IPS-20b (cell line): ENCODE results near the gene LRRC63.

Experiments used
- H3K27ac ChIP-seq: one replicate; pipeline ENCODE4 v1.5.1; 2013; ENCODE audit warnings: low read length
- H3K27me3 ChIP-seq: 2 replicates; pipeline ENCODE4 v1.6.1; 2013; ENCODE audit warnings: mild to moderate bottlenecking, low read length, inconsistent platforms; ENCODE audit not compliant: insufficient read depth
- H3K36me3 ChIP-seq: 2 replicates; pipeline ENCODE4 v1.6.1; 2013; ENCODE audit warnings: low read depth, mild to moderate bottlenecking, inconsistent platforms, low read length, moderate library complexity; ENCODE audit not compliant: insufficient read depth
- H3K4me1 ChIP-seq: 2 replicates; pipeline ENCODE4 v1.6.1; 2013; ENCODE audit warnings: mild to moderate bottlenecking, control low read depth, inconsistent platforms, low read length, moderate library complexity; ENCODE audit not compliant: insufficient read depth
- H3K4me3 ChIP-seq: 2 replicates; pipeline ENCODE4 v1.5.1; 2013; ENCODE audit warnings: mild to moderate bottlenecking, low read length, inconsistent platforms
- H3K9ac ChIP-seq: 2 replicates; pipeline ENCODE4 v1.6.1; 2013; ENCODE audit warnings: low read depth, mild to moderate bottlenecking, inconsistent platforms, low read length, moderate library complexity
- H3K9me3 ChIP-seq: 2 replicates; pipeline ENCODE4 v1.6.1; 2013; ENCODE audit warnings: mild to moderate bottlenecking, low read depth, low read length, inconsistent platforms; ENCODE audit not compliant: insufficient read depth

Gene LRRC63

GRCh38 chr13:46170687-46171086 lies 41.0 kb upstream of the LRRC63 start:
- Histone ChIP-seq H3K27ac (no peak overlapping the region), H3K9ac (no peak overlapping the region), H3K9me3 (no peaks in the 10 kb centered on the region), H3K36me3 (no peaks in the 10 kb centered on the region), H3K4me3 (peak overlapping the region; percentile 28; the same call in 1 of the 2 replicates), H3K27me3 (no peaks in the 10 kb centered on the region; the same call in 1 of the 2 replicates), H3K4me1 (peaks cover 11% of the 10 kb centered on the region)

GRCh38 chr13:46171217-46171616 lies 40.5 kb upstream of the LRRC63 start:
- peaks cover 11% of the 10 kb centered on the region for H3K4me1 ChIP-seq
- H3K9me3 ChIP-seq: no peaks in the 10 kb centered on the region
- H3K9ac ChIP-seq: no peak overlapping the region
- H3K27ac ChIP-seq: no peak overlapping the region
- H3K4me3 ChIP-seq: no peak overlapping the region
- H3K27me3 ChIP-seq: no peaks in the 10 kb centered on the region; the same call in 1 of the 2 replicates
- no peaks in the 10 kb centered on the region for H3K36me3 ChIP-seq

GRCh38 chr13:46171739-46172138 lies 40.0 kb upstream of the LRRC63 start:
- Histone ChIP-seq H3K4me1 (peaks cover 11% of the 10 kb centered on the region), H3K9me3 (no peaks in the 10 kb centered on the region), H3K4me3 (no peak overlapping the region), H3K36me3 (no peaks in the 10 kb centered on the region), H3K27ac (no peak overlapping the region), H3K27me3 (no peaks in the 10 kb centered on the region; the same call in 1 of the 2 replicates), H3K9ac (no peak overlapping the region)

GRCh38 chr13:46172531-46172991 lies 39.2 kb upstream of the LRRC63 start:
- H3K36me3 ChIP-seq: no peaks in the 10 kb centered on the region
- H3K27ac ChIP-seq: no peak overlapping the region
- no peak overlapping the region for H3K9ac ChIP-seq
- H3K4me3 ChIP-seq: no peak overlapping the region
- H3K9me3 ChIP-seq: no peaks in the 10 kb centered on the region
- H3K27me3 ChIP-seq: no peaks in the 10 kb centered on the region; the same call in 1 of the 2 replicates
- peaks cover 11% of the 10 kb centered on the region for H3K4me1 ChIP-seq

GRCh38 chr13:46173656-46174055 lies 38.1 kb upstream of the LRRC63 start:
- peaks cover 11% of the 10 kb centered on the region for H3K4me1 ChIP-seq
- no peak overlapping the region for H3K27ac ChIP-seq
- H3K4me3 ChIP-seq: no peak overlapping the region
- H3K27me3 ChIP-seq: no peaks in the 10 kb centered on the region; the same call in 1 of the 2 replicates
- H3K36me3 ChIP-seq: no peaks in the 10 kb centered on the region
- H3K9ac ChIP-seq: no peak overlapping the region
- no peaks in the 10 kb centered on the region for H3K9me3 ChIP-seq

GRCh38 chr13:46176756-46177155 lies 35.0 kb upstream of the LRRC63 start:
- no peaks in the 10 kb centered on the region for H3K27me3 ChIP-seq
- H3K4me3 ChIP-seq: no peak overlapping the region
- no peaks in the 10 kb centered on the region for H3K9me3 ChIP-seq
- H3K36me3 ChIP-seq: no peaks in the 10 kb centered on the region
- no peaks in the 10 kb centered on the region; the same call in 1 of the 2 replicates for H3K4me1 ChIP-seq
- no peak overlapping the region for H3K27ac ChIP-seq
- H3K9ac ChIP-seq: no peak overlapping the region

GRCh38 chr13:46178143-46178542 lies 33.6 kb upstream of the LRRC63 start:
- Histone ChIP-seq H3K9ac (no peak overlapping the region), H3K9me3 (no peaks in the 10 kb centered on the region), H3K36me3 (no peaks in the 10 kb centered on the region), H3K27me3 (no peaks in the 10 kb centered on the region), H3K4me1 (no peaks in the 10 kb centered on the region; the same call in 1 of the 2 replicates), H3K4me3 (no peak overlapping the region), H3K27ac (no peak overlapping the region)

- H3K27me3 ChIP-seq: no peaks in the 10 kb centered on the region
- no peak overlapping the region for H3K27ac ChIP-seq
- no peak overlapping the region for H3K4me3 ChIP-seq
- no peaks in the 10 kb centered on the region for H3K36me3 ChIP-seq
- no peaks in the 10 kb centered on the region for H3K9me3 ChIP-seq
- H3K4me1 ChIP-seq: no peaks in the 10 kb centered on the region; the same call in 1 of the 2 replicates
- H3K9ac ChIP-seq: no peak overlapping the region
Measured at GRCh38 chr13:46178821-46179220, 32.9 kb upstream of the LRRC63 start.

- Histone ChIP-seq H3K36me3 (no peaks in the 10 kb centered on the region), H3K4me1 (no peaks in the 10 kb centered on the region; the same call in 1 of the 2 replicates), H3K4me3 (no peak overlapping the region), H3K9me3 (no peaks in the 10 kb centered on the region), H3K9ac (no peak overlapping the region), H3K27ac (no peak overlapping the region), H3K27me3 (no peaks in the 10 kb centered on the region)
Measured at GRCh38 chr13:46179491-46179908, 32.2 kb upstream of the LRRC63 start.

- Histone ChIP-seq H3K27ac (no peak overlapping the region), H3K9me3 (no peaks in the 10 kb centered on the region), H3K9ac (no peak overlapping the region), H3K4me3 (no peak overlapping the region), H3K36me3 (no peaks in the 10 kb centered on the region), H3K4me1 (no peaks in the 10 kb centered on the region; the same call in 1 of the 2 replicates), H3K27me3 (no peaks in the 10 kb centered on the region)
Measured at GRCh38 chr13:46179969-46180763, 31.6 kb upstream of the LRRC63 start.

- Histone ChIP-seq H3K9me3 (no peaks in the 10 kb centered on the region), H3K4me1 (no peaks in the 10 kb centered on the region; the same call in 1 of the 2 replicates), H3K9ac (no peak overlapping the region), H3K36me3 (no peaks in the 10 kb centered on the region), H3K27me3 (no peaks in the 10 kb centered on the region), H3K4me3 (0 out of 2 replicates have a peak overlapping the region, but pooled peaks have one; percentile 1), H3K27ac (no peak overlapping the region)
Measured at GRCh38 chr13:46181377-46181839, 30.3 kb upstream of the LRRC63 start.
